Effector CD8-positive, alpha-beta T cell (primary cell): Measurements from ENCODE around the gene SNX32.

ENCODE experiments used
- DNase-seq: peaks from one replicate; lab custom pipeline; 2025; lab: John Stamatoyannopoulos, UW

SNX32 gene

GRCh38 chr11:65866509-65867283 lies 32.9 kb downstream of the SNX32 start:
- no peak for DNase-seq

GRCh38 chr11:65867284-65868071 lies 33.7 kb downstream of the SNX32 start:
- no peak for DNase-seq

GRCh38 chr11:65868076-65868667 lies 34.4 kb downstream of the SNX32 start:
- no peak for DNase-seq

GRCh38 chr11:65868907-65869306 lies 35.1 kb downstream of the SNX32 start:
- DNase-seq = no peak

- DNase-seq = no peak
These were observed 36.0 kb downstream of the SNX32 start for GRCh38 chr11:65869643-65870306.

- DNase-seq = no peak
These were observed 36.5 kb downstream of the SNX32 start for GRCh38 chr11:65870307-65870658.

GRCh38 chr11:65870706-65871681 lies 37.2 kb downstream of the SNX32 start:
- no peak for DNase-seq

GRCh38 chr11:65871811-65872548 lies 38.2 kb downstream of the SNX32 start:
- DNase-seq = no peak

- no peak for DNase-seq
These were observed 39.0 kb downstream of the SNX32 start, which contains the start of gene EFEMP2 for GRCh38 chr11:65872586-65873317. Gene EFEMP2, minus strand, starts transcription at chr11:65872800. Its CDS starts 446 bp downstream, at chr11:65872354.

GRCh38 chr11:65873318-65874156 lies 39.8 kb downstream of the SNX32 start:
- DNase-seq = peak; percentile 94

GRCh38 chr11:65879617-65880016 lies 45.9 kb downstream of the SNX32 start, which contains the start of gene CTSW:
Gene CTSW, plus strand, starts transcription at chr11:65879837. Its CDS starts 18 bp downstream, at chr11:65879855.
- peak; percentile 26 for DNase-seq

- DNase-seq = no peak
These were observed 46.3 kb downstream of the SNX32 start for GRCh38 chr11:65880027-65880426.

- DNase-seq = no peak
These were observed 47.2 kb downstream of the SNX32 start for GRCh38 chr11:65880844-65881421.

- DNase-seq = no peak
These were observed 48.6 kb downstream of the SNX32 start for GRCh38 chr11:65882120-65883057.

- DNase-seq = no peak
These were observed 49.4 kb downstream of the SNX32 start for GRCh38 chr11:65883058-65883761.
